Testis (tissue), 2 donors: Measurements from ENCODE around the gene ASB2.

Source experiments
- POLR2A ChIP-seq: fragments of 450-650 bp; IDR thresholded peaks from one replicate; pipeline ENCODE4 v1.6.1; 2017; ENCODE audit warnings: antibody characterized with exemption, mild to moderate bottlenecking, moderate library complexity
- TF ChIP-seq, protein P1 (sequence below), 3 experiments: fragments of 450-650 bp in 2 of 3; fragments of 200-600 bp in 1 of 3; sonication (generic) in 1 of 3; IDR thresholded peaks; one replicate each; pipeline ENCODE4 v1.5.1; 2016 to 2019; ENCODE audit warnings: antibody characterized with exemption in 3 of 3, mild to moderate bottlenecking in 2 of 3, moderate library complexity in 1 of 3

DNA sequence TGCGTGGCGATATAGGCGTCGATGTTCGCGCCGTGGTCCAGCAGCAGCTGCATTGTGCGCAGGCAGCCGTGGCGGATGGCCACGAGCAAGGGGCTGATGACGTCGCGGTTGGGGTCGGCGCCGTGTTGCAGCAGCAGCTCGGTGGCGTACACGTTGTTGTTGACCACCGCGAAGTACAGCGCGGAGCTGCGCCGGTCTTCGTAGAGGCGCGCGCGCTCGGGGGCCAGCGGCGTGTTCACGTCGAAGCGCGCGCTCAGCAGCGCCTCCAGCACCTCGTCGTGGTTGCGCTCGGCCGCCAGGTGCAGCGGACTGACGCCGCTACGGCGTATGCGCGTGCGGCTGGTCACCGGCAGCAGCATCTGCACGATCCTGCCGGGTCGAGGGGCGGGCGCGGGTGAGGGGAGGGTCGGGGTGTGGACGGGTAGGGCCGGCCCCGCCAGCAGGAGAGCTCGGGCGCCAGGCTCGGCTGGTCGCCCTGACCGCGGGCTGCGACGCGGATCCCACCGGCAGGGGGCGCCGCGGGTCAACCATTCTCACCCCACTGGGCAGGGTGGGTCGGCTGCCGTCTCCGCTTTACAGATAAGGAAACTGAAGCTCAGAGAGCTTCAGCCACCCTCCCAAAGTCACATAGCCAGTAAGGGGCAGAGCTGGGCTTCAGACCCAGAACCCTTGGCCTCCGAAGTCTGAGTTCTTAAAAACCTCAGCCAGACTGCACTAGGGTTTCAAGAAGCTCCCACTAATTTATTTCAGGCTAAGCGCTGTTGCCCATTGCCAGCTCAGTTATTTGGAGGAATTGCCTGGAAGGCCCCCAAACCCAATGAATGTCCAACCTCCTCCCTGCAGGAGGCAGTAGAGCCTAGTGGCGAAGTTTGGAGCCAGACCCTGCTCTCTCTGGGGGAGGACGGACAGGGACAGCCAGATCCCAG lies 36.8 kb downstream of the ASB2 start:
- TF ChIP-seq, protein P1, sequence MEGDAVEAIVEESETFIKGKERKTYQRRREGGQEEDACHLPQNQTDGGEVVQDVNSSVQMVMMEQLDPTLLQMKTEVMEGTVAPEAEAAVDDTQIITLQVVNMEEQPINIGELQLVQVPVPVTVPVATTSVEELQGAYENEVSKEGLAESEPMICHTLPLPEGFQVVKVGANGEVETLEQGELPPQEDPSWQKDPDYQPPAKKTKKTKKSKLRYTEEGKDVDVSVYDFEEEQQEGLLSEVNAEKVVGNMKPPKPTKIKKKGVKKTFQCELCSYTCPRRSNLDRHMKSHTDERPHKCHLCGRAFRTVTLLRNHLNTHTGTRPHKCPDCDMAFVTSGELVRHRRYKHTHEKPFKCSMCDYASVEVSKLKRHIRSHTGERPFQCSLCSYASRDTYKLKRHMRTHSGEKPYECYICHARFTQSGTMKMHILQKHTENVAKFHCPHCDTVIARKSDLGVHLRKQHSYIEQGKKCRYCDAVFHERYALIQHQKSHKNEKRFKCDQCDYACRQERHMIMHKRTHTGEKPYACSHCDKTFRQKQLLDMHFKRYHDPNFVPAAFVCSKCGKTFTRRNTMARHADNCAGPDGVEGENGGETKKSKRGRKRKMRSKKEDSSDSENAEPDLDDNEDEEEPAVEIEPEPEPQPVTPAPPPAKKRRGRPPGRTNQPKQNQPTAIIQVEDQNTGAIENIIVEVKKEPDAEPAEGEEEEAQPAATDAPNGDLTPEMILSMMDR (IDR thresholded peaks at IDR 0.05): peak; percentile 76 to 95 (median 91)
- TF ChIP-seq POLR2A: no peak
